NCI-H524 (cell line): ENCODE results near the gene PCBP1.
A peak's percentile ranks its signal among the peaks of the same experiment; 100 is the strongest.
"Not testable (repeated sequence)": the region's sequence is repeated elsewhere in the genome, so short reads cannot be mapped to it uniquely, and the experiment has no call there.

Experiments used
- DNase-seq, 2 experiments: peaks; one replicate each; lab custom pipeline; 2025; lab: John Stamatoyannopoulos, UW

Gene PCBP1

DNA sequence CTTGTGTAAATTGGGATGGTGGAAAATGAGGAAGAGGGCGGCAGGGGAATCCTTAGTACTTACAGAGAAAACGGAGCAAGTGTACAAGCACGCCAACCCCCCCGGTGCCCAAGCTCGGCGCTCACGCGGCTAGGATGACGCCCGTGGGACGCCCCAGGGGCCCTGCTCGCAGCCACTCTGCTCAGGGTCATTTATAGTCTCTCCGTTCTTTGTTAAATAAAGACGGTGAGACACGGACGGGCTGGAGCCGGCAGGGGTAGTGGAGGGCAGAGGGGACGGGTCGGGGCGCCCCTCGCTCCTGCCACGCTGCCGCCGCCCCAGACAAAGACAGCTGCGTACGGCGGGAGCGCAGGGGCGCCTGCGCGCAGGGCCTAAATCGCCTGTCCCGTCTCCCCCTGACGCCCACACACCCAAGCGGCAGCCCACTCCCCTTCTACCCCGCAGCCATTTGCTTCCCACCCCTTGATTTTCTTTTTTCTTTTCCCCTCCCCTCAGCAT lies 37.8 kb downstream of the PCBP1 start:
- DNase-seq, result peak in 1 of 2 experiments; percentile 41

GRCh38 chr2:70125498-70125898 lies 38.2 kb downstream of the PCBP1 start:
- DNase-seq, result no peak

DNA sequence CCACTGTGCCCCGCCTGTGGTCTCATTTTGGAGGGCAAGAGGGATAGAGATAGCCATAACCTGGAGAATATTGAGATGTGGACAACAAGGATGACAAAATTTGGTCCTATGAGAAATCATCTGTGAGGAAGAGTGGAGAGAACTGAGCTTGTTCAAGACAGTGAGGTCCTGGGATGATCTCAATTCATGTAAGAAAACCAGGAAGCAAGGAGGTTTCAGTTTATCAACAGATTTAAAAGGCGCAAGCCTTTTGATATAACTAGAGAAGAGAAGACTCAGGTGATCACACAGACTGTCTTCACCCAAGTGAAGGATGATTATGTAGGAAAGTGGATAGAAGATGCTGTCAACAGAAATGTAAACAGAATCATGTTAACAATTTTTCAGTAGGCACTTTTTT lies 39.1 kb downstream of the PCBP1 start:
- no peak for DNase-seq

DNA sequence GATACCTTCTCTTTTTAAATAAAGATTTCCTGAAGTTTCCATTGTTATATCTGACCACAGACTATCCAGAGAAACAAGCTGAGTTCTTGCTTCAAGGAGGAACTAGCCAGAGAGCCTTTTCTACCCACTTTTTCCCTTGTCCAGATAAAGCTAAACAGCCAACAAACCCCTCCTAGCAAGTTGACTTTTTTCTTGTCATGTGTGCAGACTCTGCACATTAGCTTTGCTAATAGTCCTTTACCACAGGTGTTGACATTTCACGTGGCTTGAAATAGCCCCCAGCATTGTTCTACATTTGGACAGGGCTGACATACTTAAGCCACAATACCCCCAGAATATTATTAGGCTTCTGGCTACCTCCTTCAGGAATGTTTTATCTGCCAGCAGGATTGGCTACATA lies 40.7 kb downstream of the PCBP1 start:
- no peak for DNase-seq

GRCh38 chr2:70131344-70132143 lies 44.3 kb downstream of the PCBP1 start:
- not testable (repeated sequence) for DNase-seq

DNA sequence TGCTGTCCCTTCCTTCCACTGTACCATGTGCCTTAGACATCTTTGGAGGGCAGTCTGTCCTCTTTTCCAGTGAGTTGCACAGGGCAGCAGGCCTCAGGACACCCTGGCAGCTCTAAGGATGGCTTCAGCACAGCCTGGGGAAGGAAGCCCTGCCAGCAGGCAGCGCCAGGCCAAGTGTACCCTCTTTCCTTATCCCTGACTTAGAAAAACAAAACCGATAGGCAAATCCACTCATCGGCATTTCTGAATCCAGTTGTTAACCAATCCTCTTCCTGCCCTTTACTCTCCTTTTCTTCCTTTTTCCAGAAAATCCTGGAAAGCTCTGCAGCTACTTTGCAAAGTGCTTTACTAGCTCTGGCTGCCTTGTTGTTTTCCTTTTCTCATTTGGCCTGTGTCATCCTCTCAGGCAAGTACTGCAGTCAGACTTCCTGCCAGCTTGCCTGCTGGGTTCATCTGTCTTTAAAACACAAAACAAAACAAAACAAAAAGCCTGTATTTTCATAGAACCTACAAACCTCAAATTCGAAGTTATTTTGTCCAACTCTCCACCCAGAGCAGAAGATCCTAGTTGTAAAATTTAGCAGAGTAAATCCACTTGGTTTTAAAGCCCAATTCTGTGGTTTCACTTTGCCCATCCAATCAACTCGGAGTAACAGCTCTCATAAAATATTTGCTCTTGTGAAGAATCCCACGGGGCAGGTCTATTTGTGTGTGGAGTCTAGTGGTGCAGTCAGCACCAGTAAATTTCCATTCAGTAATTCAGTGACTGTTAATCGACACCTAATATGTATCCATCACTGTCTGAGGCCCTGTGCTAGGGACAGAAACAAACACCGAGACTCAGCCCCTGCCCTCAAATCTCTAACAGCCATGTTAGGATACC lies 45.2 kb downstream of the PCBP1 start:
- peak in 1 of 2 experiments; percentile 42 for DNase-seq

DNA sequence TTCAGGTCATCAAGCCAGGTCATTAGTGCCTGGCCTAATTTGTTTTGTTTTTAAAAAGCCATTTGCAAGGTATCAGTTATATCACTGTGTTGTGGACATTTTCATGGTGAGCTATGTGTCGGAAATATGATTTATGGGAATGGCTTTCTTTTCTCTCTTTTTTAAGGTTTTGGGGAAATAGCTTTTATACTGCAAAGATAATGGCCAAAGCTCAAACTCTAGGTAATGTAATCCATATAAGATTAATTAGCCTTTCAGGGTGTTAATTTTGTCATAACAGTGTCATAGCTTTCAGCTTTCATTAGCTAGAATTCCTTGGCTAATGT lies 45.8 kb downstream of the PCBP1 start:
- DNase-seq, result peak in 1 of 2 experiments; percentile 8

DNA sequence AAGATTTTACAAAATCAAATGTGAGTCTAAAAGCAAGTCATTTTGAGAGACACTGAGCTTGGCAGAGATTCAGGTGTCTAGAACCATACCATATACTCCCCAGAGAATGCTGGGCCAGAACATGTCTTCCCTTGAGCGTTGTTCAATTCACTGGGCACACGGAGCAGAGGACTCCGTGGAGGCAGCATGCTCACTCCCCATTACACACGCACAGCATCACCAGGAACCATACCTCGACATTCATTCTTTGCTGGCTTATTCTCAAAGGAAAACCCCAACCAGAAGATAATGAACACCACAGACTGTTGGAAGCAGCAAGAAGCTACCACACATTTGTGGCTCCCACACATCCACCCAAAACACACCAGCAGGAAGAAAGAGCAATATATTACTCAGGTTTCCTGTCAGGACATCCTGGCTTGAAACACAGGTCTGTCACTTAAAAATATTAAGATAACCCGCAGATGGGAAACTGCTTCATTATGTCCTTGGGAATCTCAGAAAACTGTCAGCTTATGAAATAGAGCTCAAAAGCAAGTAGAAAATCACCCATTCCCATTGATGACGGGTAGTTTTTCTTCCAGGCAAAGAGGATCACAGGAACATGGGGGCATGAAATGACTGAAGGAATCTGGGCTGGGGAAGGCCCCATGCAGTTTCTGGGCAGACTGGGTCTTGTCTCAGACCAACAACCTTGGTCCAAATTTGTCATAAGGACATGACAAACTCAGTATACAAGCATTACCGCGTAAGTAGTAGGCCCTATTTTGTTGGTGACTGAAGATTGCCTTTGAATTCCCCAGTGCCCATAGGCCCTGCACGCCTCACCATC lies 46.4 kb downstream of the PCBP1 start:
- DNase-seq, result peak in 1 of 2 experiments; percentile 23

DNA sequence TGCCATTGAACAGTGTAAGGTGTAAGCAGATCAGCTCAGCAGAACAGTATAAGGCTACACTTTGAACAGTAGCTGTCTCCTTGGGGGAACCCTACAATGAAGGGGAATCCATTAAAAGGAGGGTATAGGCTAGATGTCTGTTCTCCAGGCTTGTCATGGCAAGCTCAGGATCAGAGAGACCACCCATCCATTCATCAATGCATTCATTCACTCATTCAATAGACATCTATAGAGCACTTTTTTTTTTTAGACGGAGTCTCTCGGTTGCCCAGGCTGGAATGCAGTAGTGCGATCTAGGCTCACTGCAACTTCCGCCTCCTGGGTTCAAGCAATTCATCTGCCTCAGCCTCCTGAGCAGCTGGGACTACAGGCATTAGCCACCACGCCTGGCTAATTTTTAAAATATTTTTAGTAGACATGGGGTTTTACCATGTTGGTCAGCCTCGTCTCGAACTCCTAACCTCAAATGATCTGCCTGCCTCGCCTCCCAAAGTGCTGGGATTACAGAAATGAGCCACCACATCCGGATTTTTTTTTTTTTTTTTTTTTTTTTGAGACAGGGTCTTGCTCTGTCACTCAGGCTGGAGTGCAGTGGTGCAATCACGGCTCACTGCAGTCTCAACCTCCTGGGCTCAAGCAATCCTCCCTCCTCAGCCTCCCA lies 47.2 kb downstream of the PCBP1 start:
- not testable (repeated sequence) for DNase-seq
